ENCODE data around the gene HAP1. TPM values are rescaled to one million over a fixed set of nuclear protein-coding genes. Genes with fewer than 3 reads are reported as not detected.

Gene HAP1
- total RNA-seq, 2 donors from 2014 or later = not detected

- intact Hi-C loops (cut with DNase I) = no loop called here
- no peak for DNase-seq
- ATAC-seq = no peak
Measured at GRCh38 chr17:41767324-41768042, 33.0 kb upstream of the HAP1 start.

DNA sequence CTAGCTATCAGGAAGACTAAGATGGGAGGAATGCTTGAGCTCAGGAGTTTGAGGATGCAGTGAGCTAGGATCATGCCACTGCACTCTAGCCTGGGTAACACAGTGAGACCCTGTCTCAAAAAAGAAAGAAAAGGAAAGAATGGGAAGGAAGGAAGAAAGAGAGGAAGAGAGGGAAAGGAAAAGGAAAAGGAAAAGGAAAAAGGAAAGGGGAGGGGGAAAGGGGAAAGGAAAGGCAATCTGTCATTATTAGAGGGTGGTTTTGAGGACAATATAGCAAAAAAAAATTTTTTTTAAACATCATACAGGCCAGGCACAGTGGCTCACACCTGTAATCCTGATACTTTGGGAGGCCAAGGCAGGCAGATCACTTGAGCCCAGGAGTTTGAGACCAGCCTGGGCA lies 31.7 kb upstream of the HAP1 start:
- intact Hi-C loops (cut with DNase I) = no loop called here
- ATAC-seq = no peak
- DNase-seq = no peak

GRCh38 chr17:41763327-41763726 lies 28.9 kb upstream of the HAP1 start:
- intact Hi-C loops (cut with DNase I) = no loop called here
- ATAC-seq (no peak), DNase-seq (no peak)

DNA sequence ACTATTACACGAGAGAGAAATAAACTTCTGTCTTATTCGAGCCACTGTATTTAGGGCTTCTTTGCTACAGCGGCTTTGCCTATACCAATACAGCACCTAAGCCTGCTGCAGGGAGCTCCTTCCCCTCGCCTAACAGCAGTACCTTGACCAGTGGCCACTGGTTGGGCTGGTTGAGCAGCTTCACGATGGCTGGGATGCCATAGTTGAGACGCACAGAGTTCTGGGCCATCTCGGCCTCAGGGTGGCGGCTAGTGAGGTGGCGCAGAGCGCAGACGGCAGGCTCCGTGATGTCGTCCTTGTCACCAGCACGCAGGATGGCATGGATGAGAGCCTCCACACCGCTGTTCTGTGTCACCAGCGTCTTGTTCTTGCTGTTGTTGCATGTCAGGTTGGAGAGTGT lies 28.4 kb upstream of the HAP1 start:
- intact Hi-C loops (cut with DNase I) = no loop called here
- ATAC-seq (no peak), DNase-seq (no peak)

- intact Hi-C loops (cut with DNase I) = no loop called here
- ATAC-seq (no peak), DNase-seq (no peak)
Measured at GRCh38 chr17:41762391-41762790, 27.9 kb upstream of the HAP1 start.

GRCh38 chr17:41760878-41761277 lies 26.4 kb upstream of the HAP1 start:
- intact Hi-C loops (cut with DNase I) = no loop called here
- no peak for DNase-seq
- no peak for ATAC-seq

GRCh38 chr17:41758601-41759000 lies 24.2 kb upstream of the HAP1 start:
- DNase-seq (no peak), ATAC-seq (no peak)
- intact Hi-C loops (cut with DNase I) = no loop called here

GRCh38 chr17:41754066-41754465 lies 19.6 kb upstream of the HAP1 start:
- no peak for ATAC-seq
- DNase-seq = no peak
- intact Hi-C loops (cut with DNase I) = no loop called here

DNA sequence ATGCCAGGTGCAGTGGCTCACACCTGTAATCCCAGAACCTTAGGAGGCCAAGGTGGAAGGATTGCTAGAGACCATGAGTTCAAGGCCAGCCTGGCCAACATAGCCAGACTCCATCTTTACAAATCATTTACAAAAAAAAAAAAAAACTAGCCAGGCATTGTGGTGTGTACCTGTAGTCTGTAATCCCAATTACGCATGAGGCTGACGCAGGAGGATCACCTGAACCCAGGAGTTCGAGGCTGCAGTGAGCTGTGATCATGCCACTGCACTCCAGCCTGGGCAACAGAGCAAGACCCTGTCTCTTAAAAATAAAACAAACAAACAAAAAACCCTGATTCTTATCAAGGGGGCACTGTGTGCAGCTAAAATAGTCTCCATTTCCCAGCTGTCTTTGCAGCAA lies 16.8 kb upstream of the HAP1 start:
- intact Hi-C loops (cut with DNase I) = no loop called here
- no peak for DNase-seq
- no peak for ATAC-seq

DNA sequence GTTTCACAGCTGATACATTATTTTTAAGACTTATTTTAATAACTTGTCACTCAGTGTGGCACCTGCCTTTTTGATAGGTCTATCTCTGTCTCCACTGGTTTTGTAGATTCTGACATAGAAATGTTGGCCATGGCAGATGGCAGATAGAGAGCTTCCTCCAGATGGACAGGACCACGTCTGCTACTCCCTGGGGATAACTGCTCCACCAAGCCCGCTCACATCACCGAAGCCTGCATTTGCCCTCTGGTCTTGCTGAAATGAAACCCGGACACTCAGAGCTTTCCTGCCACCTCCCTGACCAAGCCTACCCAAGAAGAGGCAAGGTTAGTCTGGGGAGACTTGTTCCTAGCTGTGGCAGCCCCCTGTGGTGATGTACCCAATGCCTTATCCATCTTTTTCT lies 16.4 kb upstream of the HAP1 start:
- intact Hi-C loops (cut with DNase I) = no loop called here
- ATAC-seq = no peak
- DNase-seq = no peak

GRCh38 chr17:41748275-41748674 lies 13.8 kb upstream of the HAP1 start:
- intact Hi-C loops (cut with DNase I) = no loop called here
- no peak for ATAC-seq

GRCh38 chr17:41741709-41742108 lies 7.3 kb upstream of the HAP1 start:
- intact Hi-C loops (cut with DNase I) = no loop called here
- DNase-seq = no peak
- no peak for ATAC-seq

More at GRCh38 chr17:41748275-41748674, 13.8 kb upstream of the HAP1 start:
- no peak for DNase-seq

- intact Hi-C loops (cut with DNase I) = no loop called here
- ATAC-seq (no peak), DNase-seq (no peak)
Measured at GRCh38 chr17:41740506-41740905, 6.1 kb upstream of the HAP1 start.

GRCh38 chr17:41739661-41740352 lies 5.4 kb upstream of the HAP1 start:
- DNase-seq (no peak), ATAC-seq (no peak)
- intact Hi-C loops (cut with DNase I) = loop anchor here (5.0 kb wide), 2 partner anchors 62 to 132 kb away; no protein-coding TSS in a partner anchor

DNA sequence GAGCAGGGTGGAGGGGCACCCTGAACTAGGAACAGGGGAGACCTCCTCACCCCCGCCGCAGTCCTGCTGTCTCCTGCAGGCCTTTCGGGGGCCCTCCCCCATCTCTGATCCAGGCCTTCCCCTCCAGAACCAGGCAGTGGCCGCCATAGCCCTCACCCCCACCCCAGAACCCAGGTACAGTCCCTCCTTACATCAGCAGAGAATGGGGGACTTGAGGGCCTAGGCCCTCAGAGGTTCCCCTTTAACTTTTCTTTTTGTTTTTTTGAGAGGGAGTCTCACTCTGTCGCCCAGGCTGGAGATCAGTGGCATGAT lies 4.3 kb upstream of the HAP1 start:
- ATAC-seq (no peak), DNase-seq (no peak)
- intact Hi-C loops (cut with DNase I) = loop anchor here (1.0 to 5.0 kb wide), 3 partner anchors 63 to 134 kb away; no protein-coding TSS in a partner anchor

- intact Hi-C loops (cut with DNase I) = loop anchor here (1.0 to 5.0 kb wide), 3 partner anchors 63 to 134 kb away; no protein-coding TSS in a partner anchor
- DNase-seq (peak; percentile 80), ATAC-seq (peak; percentile 85 to 89)
Measured at GRCh38 chr17:41738077-41738800, 3.8 kb upstream of the HAP1 start.

DNA sequence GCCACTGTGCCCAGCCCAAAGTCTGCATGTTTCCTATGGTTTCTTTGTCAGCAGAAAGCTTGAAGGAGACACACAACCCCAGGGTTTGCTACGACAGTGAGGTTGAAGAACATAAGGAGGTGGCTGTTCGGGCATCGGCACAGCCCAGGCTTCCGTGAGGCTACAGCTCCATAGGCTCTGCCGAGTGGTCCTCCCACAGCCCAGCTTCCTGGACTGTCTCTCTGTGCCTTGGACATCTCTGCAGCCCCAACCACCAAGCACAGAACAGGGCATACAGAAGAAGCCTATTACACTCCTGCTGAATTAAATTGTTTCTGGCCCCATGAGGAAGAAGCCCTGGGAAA lies 3.2 kb upstream of the HAP1 start:
- no peak for DNase-seq
- intact Hi-C loops (cut with DNase I) = loop anchor here (1.0 to 5.0 kb wide), 3 partner anchors 64 to 135 kb away; no protein-coding TSS in a partner anchor
- peak in 1 of 2 donors; percentile 1 for ATAC-seq

GRCh38 chr17:41736983-41737679 lies 2.7 kb upstream of the HAP1 start:
- ATAC-seq (no peak), DNase-seq (no peak)
- intact Hi-C loops (cut with DNase I) = loop anchor here (5.0 kb wide), 2 partner anchors 65 to 135 kb away; no protein-coding TSS in a partner anchor

DNA sequence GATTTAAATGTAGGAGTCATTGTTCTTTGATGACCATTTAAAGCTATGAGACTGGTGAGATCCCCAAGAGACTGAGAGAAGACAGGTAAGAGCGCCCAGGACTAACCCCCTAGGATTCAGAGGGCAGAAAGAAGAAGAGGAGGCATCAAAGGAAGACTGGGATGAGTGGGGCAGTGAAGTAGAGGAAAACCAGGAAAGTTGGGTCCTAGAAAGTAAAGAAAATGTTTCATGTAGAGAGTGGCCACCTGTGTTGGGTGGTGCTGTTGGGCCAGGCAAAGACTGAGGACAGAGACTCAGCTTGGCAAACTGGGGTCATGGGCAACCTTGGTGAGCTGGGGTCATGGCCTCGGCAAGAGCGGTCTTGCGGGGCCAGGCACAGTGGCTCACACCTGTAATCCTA lies 1.3 kb upstream of the HAP1 start:
- ATAC-seq (no peak), DNase-seq (no peak)
- intact Hi-C loops (cut with DNase I) = loop anchor here (5.0 kb wide), 2 partner anchors 67 to 137 kb away; no protein-coding TSS in a partner anchor

- ATAC-seq (peak; percentile 1 to 10), DNase-seq (no peak)
- intact Hi-C loops (cut with DNase I) = loop anchor here (5.0 kb wide), 2 partner anchors 67 to 137 kb away; no protein-coding TSS in a partner anchor
Measured at GRCh38 chr17:41734949-41735313, 488 bp upstream of the HAP1 start.

Data from left cardiac atrium (tissue), 4 donors.